PC-3 (cell line): ENCODE measurements around the gene HIGD2A. TPM values are rescaled to one million over a fixed set of nuclear protein-coding genes. Genes with fewer than 3 reads are reported as not detected.
"Not testable (repeated sequence)": the region's sequence is repeated elsewhere in the genome, so short reads cannot be mapped to it uniquely, and the experiment has no call there.

Experiments used
- ATAC-seq: fragments of 200-7000 bp; cut with Tn5 transposase; 2 replicates; pipeline ENCODE4 v1.9.1; 2020; ENCODE audit warnings: mild to moderate bottlenecking, moderate library complexity
- BruUV-seq: library from RNA; stranded (reverse); fragments of 400-500 nt; replicated peaks from 2 replicates; lab custom pipeline; 2021; lab: Mats Ljungman, UMichigan
- CTCF ChIA-PET: fragments of 300-600 bp; sonication (Branson Sonifier 250); formaldehyde crosslinking; loops from one replicate; lab custom pipeline; 2022; ENCODE audit warnings: antibody characterized with exemption; lab: Charles Lee
- POLR2A ChIA-PET: fragments of 300-600 bp; sonication (Branson Sonifier 250); formaldehyde crosslinking; loops from one replicate; lab custom pipeline; 2022; ENCODE audit warnings: antibody characterized with exemption; ENCODE audit not compliant: unreplicated experiment; lab: Charles Lee
- DNase-seq: peaks from one replicate; pipeline ENCODE4 v3.0.0-alpha.2; 2015
- H2AFZ ChIP-seq: fragments of 300-600 bp; sonication (generic); 2 replicates; pipeline ENCODE4 v1.6.0; 2016; ENCODE audit warnings: antibody characterized with exemption, low read length
- H3F3A ChIP-seq: fragments of 300-600 bp; sonication (generic); one replicate; pipeline ENCODE4 v1.6.0; 2017; ENCODE audit warnings: antibody characterized with exemption, low read length, control low read depth, mild to moderate bottlenecking; ENCODE audit not compliant: unreplicated experiment
- H3K27ac ChIP-seq: fragments of 300-600 bp; sonication (generic); 2 replicates; pipeline ENCODE4 v1.5.1; 2016; ENCODE audit warnings: mild to moderate bottlenecking, low read length
- H3K27me3 ChIP-seq: fragments of 300-600 bp; sonication (generic); 2 replicates; pipeline ENCODE4 v1.6.1; 2016; ENCODE audit warnings: low read length, mixed read lengths
- H3K36me3 ChIP-seq: fragments of 300-600 bp; sonication (generic); 2 replicates; pipeline ENCODE4 v1.6.1; 2016; ENCODE audit warnings: low read depth, mixed run types, low read length, mixed read lengths
- H3K4me1 ChIP-seq: fragments of 300-600 bp; sonication (generic); 2 replicates; pipeline ENCODE4 v1.5.1; 2016; ENCODE audit warnings: low read length; ENCODE audit not compliant: insufficient read depth
- H3K4me2 ChIP-seq: fragments of 300-600 bp; sonication (generic); 2 replicates; pipeline ENCODE4 v1.6.0; 2016; ENCODE audit warnings: low read length
- H3K4me3 ChIP-seq: fragments of 300-600 bp; sonication (generic); 2 replicates; pipeline ENCODE4 v1.5.1; 2016; ENCODE audit warnings: mild to moderate bottlenecking, low read length, mixed read lengths
- H3K79me2 ChIP-seq: fragments of 300-600 bp; sonication (generic); 2 replicates; pipeline ENCODE4 v1.6.1; 2017; ENCODE audit warnings: low read length, mixed read lengths
- H3K9ac ChIP-seq: fragments of 300-600 bp; sonication (generic); 2 replicates; pipeline ENCODE4 v1.6.0; 2016; ENCODE audit warnings: mild to moderate bottlenecking, low read length
- H3K9me2 ChIP-seq: fragments of 300-600 bp; sonication (generic); replicated peaks from 2 replicates; pipeline ENCODE4 v1.6.1; 2016; ENCODE audit warnings: mixed run types, low read length, mixed read lengths
- H3K9me3 ChIP-seq: fragments of 300-600 bp; sonication (generic); 2 replicates; pipeline ENCODE4 v1.6.1; 2016; ENCODE audit warnings: low read length, mixed read lengths
- H4K20me1 ChIP-seq: fragments of 300-600 bp; sonication (generic); 2 replicates; pipeline ENCODE4 v1.6.1; 2016; ENCODE audit warnings: low read length, mixed read lengths
- CTCF ChIP-seq: fragments of 300-600 bp; sonication (generic); conservative IDR thresholded peaks from 2 replicates; pipeline ENCODE4 v1.5.1; 2017; ENCODE audit warnings: antibody characterized with exemption, low read depth, mild to moderate bottlenecking, low read length
- EZH2 ChIP-seq: fragments of 300-600 bp; sonication (generic); IDR thresholded peaks from one replicate; pipeline ENCODE4 v1.6.1; 2017; ENCODE audit warnings: antibody characterized with exemption, mild to moderate bottlenecking, low read length; ENCODE audit not compliant: unreplicated experiment
- EZH2phosphoT487 ChIP-seq: fragments of 300-600 bp; sonication (generic); IDR thresholded peaks from 2 replicates; pipeline ENCODE4 v1.6.1; 2018; ENCODE audit warnings: mild to moderate bottlenecking, antibody characterized with exemption, low read length, borderline replicate concordance
- intact Hi-C: fragments of 100-400 bp; cut with micrococcal nuclease; formaldehyde crosslinking; loops from 2 replicates; pipeline ENCODE4 v1.9.0; 2023
- total RNA-seq: library from RNA; depleted of rRNA; stranded (reverse); fragments of >200 nt; gene quantifications from 2 replicates; pipeline ENCODE4 v1.2.3, GENCODE V29; 2014

Gene HIGD2A
- total RNA-seq, 1 experiment from 2014 or later = 174 TPM

- Histone ChIP-seq H3K4me1 (peaks cover 46% of the 10 kb centered on the region), H3K4me3 (no peak overlapping the region), H3K27ac (no peak overlapping the region), H3K9me2 (no peaks in the 10 kb centered on the region), H2AFZ (no peak overlapping the region), H3K27me3 (no peaks in the 10 kb centered on the region), H3K4me2 (no peak overlapping the region), H3K79me2 (peaks cover 26% of the 10 kb centered on the region), H4K20me1 (0 out of 2 replicates have a peak, but pooled peaks cover 5% of the 10 kb centered on the region), H3K9ac (no peak overlapping the region), H3K36me3 (peaks cover 11% of the 10 kb centered on the region; the same call in 1 of the 2 replicates), H3F3A (no peaks in the 10 kb centered on the region), H3K9me3 (no peaks in the 10 kb centered on the region)
- ATAC-seq = no peak
- ChIA-PET CTCF (interaction anchor here (2.0 kb wide), 1 partner anchor 40 kb away, joined by 10 read pairs; the partner anchor contains the start of gene FAF2), POLR2A (no interaction called here)
- DNase-seq = no peak
- intact Hi-C loops = no loop called here
- no peak for TF ChIP-seq EZH2phosphoT487
- no peak for TF ChIP-seq EZH2
- TF ChIP-seq CTCF = no peak
- BruUV-seq = no TSS peak
Measured at GRCh38 chr5:176407456-176408251, 19.1 kb downstream of the HIGD2A start.

DNA sequence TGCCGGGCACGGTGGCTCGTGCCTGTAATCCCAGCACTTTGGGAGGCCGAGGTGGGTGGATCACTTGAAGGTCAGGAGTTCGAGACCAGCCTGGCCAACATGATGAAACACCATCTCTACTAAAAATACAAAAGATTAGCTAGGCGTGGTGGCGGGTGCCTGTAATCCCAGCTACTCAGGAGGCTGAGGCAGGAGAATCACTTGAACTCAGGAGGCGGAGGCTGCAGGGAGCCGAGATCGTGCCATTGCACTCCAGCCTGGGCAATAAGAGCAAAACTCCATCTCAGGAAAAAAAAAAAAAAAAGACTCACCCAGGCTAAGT, 19.7 kb downstream of the HIGD2A start:
- H3K4me2 ChIP-seq, DNase-seq, intact Hi-C loops, H3K9me2 ChIP-seq, BruUV-seq, ATAC-seq, H3K9me3 ChIP-seq, H2AFZ ChIP-seq, H3F3A ChIP-seq, H3K27ac ChIP-seq, H3K27me3 ChIP-seq, POLR2A ChIA-PET, H3K4me3 ChIP-seq, H4K20me1 ChIP-seq, H3K9ac ChIP-seq: not testable (repeated sequence)
- Histone ChIP-seq H3K79me2 (peaks cover 31% of the 10 kb centered on the region), H3K36me3 (peaks cover 11% of the 10 kb centered on the region; the same call in 1 of the 2 replicates), H3K4me1 (peaks cover 51% of the 10 kb centered on the region)
- CTCF ChIA-PET = interaction anchor here (2.0 kb wide), 1 partner anchor 40 kb away, joined by 10 read pairs; the partner anchor contains the start of gene FAF2

GRCh38 chr5:176408590-176408989, 20.0 kb downstream of the HIGD2A start:
- Histone ChIP-seq H3K9me2 (no peaks in the 10 kb centered on the region), H2AFZ (no peak overlapping the region), H3F3A (no peaks in the 10 kb centered on the region), H3K27ac (no peak overlapping the region), H3K4me1 (peaks cover 53% of the 10 kb centered on the region), H3K9me3 (no peaks in the 10 kb centered on the region), H3K4me2 (no peak overlapping the region), H3K36me3 (peaks cover 11% of the 10 kb centered on the region; the same call in 1 of the 2 replicates), H3K79me2 (peaks cover 35% of the 10 kb centered on the region), H4K20me1 (0 out of 2 replicates have a peak, but pooled peaks cover 5% of the 10 kb centered on the region), H3K9ac (no peak overlapping the region), H3K27me3 (no peaks in the 10 kb centered on the region), H3K4me3 (no peak overlapping the region)
- DNase-seq (no peak), ATAC-seq (no peak)
- BruUV-seq = no TSS peak
- POLR2A ChIA-PET = interaction anchor here (0.5 kb wide), 1 partner anchor 33 kb away, joined by 3 read pairs; no protein-coding TSS in a partner anchor
- no peak for TF ChIP-seq EZH2phosphoT487
- TF ChIP-seq EZH2 = no peak
- no peak for TF ChIP-seq CTCF
- CTCF ChIA-PET = no interaction called here
- intact Hi-C loops = no loop called here
